ENCODE results near the gene DPEP1.
A peak's percentile ranks its signal among the peaks of the same experiment; 100 is the strongest.

The DPEP1 gene

GRCh38 chr16:89651584-89651983 is 38.1 kb downstream of the DPEP1 start:
- TF ChIP-seq CTCF (conservative IDR thresholded peaks at IDR 0.05; ENCODE audit: control insufficient read depth, insufficient read depth, low read depth, low read length), result no peak
- H3K4me3 ChIP-seq (ENCODE audit: control insufficient read depth, low read depth, low read length), result no peak overlapping the region
- DNase-seq (ENCODE audit: low read depth), result no peak

- no peak for TF ChIP-seq CTCF (conservative IDR thresholded peaks at IDR 0.05; ENCODE audit: control insufficient read depth, insufficient read depth, low read depth, low read length)
- no peak for DNase-seq (ENCODE audit: low read depth)
- no peak overlapping the region for H3K4me3 ChIP-seq (ENCODE audit: control insufficient read depth, low read depth, low read length)
Measured at GRCh38 chr16:89653656-89654295, 40.3 kb downstream of the DPEP1 start.

- DNase-seq (ENCODE audit: low read depth), result no peak
Measured at GRCh38 chr16:89655062-89655643, 41.7 kb downstream of the DPEP1 start.

GRCh38 chr16:89656435-89657121 is 43.1 kb downstream of the DPEP1 start:
- TF ChIP-seq CTCF (conservative IDR thresholded peaks at IDR 0.05; ENCODE audit: control insufficient read depth, insufficient read depth, low read depth, low read length), result no peak
- DNase-seq (ENCODE audit: low read depth), result no peak
- peak overlapping the region; percentile 96 for H3K4me3 ChIP-seq (ENCODE audit: control insufficient read depth, low read depth, low read length)

More at GRCh38 chr16:89655062-89655643, 41.7 kb downstream of the DPEP1 start:
- no peak overlapping the region for H3K4me3 ChIP-seq (ENCODE audit: control insufficient read depth, low read depth, low read length)
- no peak for TF ChIP-seq CTCF (conservative IDR thresholded peaks at IDR 0.05; ENCODE audit: control insufficient read depth, insufficient read depth, low read depth, low read length)

- DNase-seq (ENCODE audit: low read depth), result peak; percentile 76
- H3K4me3 ChIP-seq (ENCODE audit: control insufficient read depth, low read depth, low read length), result peak within 1 kb of the TSS; percentile 96
- no peak for TF ChIP-seq CTCF (conservative IDR thresholded peaks at IDR 0.05; ENCODE audit: control insufficient read depth, insufficient read depth, low read depth, low read length)
Measured at GRCh38 chr16:89657442-89658220, 44.2 kb downstream of the DPEP1 start, which contains the start of the genes CHMP1A and SPATA33. Gene CHMP1A, minus strand, starts transcription at chr16:89657708. Its CDS starts 120 bp downstream, at chr16:89657588. Gene SPATA33, plus strand, starts transcription at chr16:89657836. Its CDS starts 76 bp downstream, at chr16:89657912.

GRCh38 chr16:89658221-89658879 is 44.9 kb downstream of the DPEP1 start:
- TF ChIP-seq CTCF (conservative IDR thresholded peaks at IDR 0.05; ENCODE audit: control insufficient read depth, insufficient read depth, low read depth, low read length), result no peak
- peak overlapping the region; percentile 96 for H3K4me3 ChIP-seq (ENCODE audit: control insufficient read depth, low read depth, low read length)
- DNase-seq (ENCODE audit: low read depth), result no peak
